H9 (cell line): Measurements from ENCODE around the gene FAM43A. TPM values are rescaled to one million over a fixed set of nuclear protein-coding genes. Genes with fewer than 3 reads are reported as not detected.

Source experiments
- DNase-seq: peaks from one replicate; pipeline ENCODE4 v3.0.0-alpha.2; 2017
- H2AFZ ChIP-seq: one replicate; pipeline ENCODE4 v1.6.1; 2013; ENCODE audit warnings: mild to moderate bottlenecking, low read length, control low read depth, moderate library complexity
- H2AK5ac ChIP-seq: 2 replicates; pipeline ENCODE4 v1.6.1; 2013; ENCODE audit warnings: low read length, control low read depth, mixed read lengths; ENCODE audit not compliant: insufficient read length
- H2BK120ac ChIP-seq: one replicate; pipeline ENCODE4 v1.6.1; 2013; ENCODE audit warnings: low read depth, mild to moderate bottlenecking, low read length, control low read depth, inconsistent platforms; ENCODE audit not compliant: poor library complexity, severe bottlenecking
- H2BK12ac ChIP-seq: 2 replicates; pipeline ENCODE4 v1.6.1; 2013; ENCODE audit warnings: low read length, control low read depth, mixed read lengths, low read depth; ENCODE audit not compliant: insufficient read length
- H2BK15ac ChIP-seq: 2 replicates; pipeline ENCODE4 v1.6.1; 2013; ENCODE audit warnings: low read depth, low read length, control low read depth
- H2BK20ac ChIP-seq: one replicate; pipeline ENCODE4 v1.6.1; 2013; ENCODE audit warnings: low read depth, mild to moderate bottlenecking, low read length, control low read depth, inconsistent platforms; ENCODE audit not compliant: poor library complexity, severe bottlenecking
- H2BK5ac ChIP-seq: 2 replicates; pipeline ENCODE4 v1.6.1; 2013; ENCODE audit warnings: low read length, control low read depth, mixed read lengths; ENCODE audit not compliant: insufficient read length
- H3K14ac ChIP-seq: 2 replicates; pipeline ENCODE4 v1.6.1; 2013; ENCODE audit warnings: low read length, control low read depth; ENCODE audit not compliant: insufficient read depth
- H3K18ac ChIP-seq: 2 replicates; pipeline ENCODE4 v1.6.1; 2013; ENCODE audit warnings: low read depth, mild to moderate bottlenecking, mixed read lengths, low read length, control low read depth; ENCODE audit not compliant: insufficient read length
- H3K23ac ChIP-seq: 2 replicates; pipeline ENCODE4 v1.6.1; 2013; ENCODE audit warnings: low read length, control low read depth, mixed read lengths, low read depth; ENCODE audit not compliant: insufficient read length
- H3K23me2 ChIP-seq: 2 replicates; pipeline ENCODE4 v1.6.1; 2013; ENCODE audit warnings: low read depth, mild to moderate bottlenecking, mixed read lengths, low read length, control low read depth; ENCODE audit not compliant: insufficient read length, poor library complexity, severe bottlenecking
- H3K27ac ChIP-seq: 2 replicates; pipeline ENCODE4 v1.5.1; 2013; ENCODE audit warnings: low read length, control low read depth, mixed read lengths, low read depth; ENCODE audit not compliant: insufficient read length
- H3K27me3 ChIP-seq: 2 replicates; pipeline ENCODE4 v1.6.1; 2013; ENCODE audit warnings: low read length, control low read depth, inconsistent platforms; ENCODE audit not compliant: insufficient read depth
- H3K4ac ChIP-seq: 2 replicates; pipeline ENCODE4 v1.6.1; 2013; ENCODE audit warnings: low read depth, mild to moderate bottlenecking, control low read depth, inconsistent platforms, low read length, moderate library complexity
- H3K4me1 ChIP-seq: 2 replicates; pipeline ENCODE4 v1.6.1; 2013; ENCODE audit warnings: low read length, control low read depth, inconsistent platforms; ENCODE audit not compliant: insufficient read depth
- H3K4me2 ChIP-seq: 2 replicates; pipeline ENCODE4 v1.6.1; 2013; ENCODE audit warnings: low read length, control low read depth, mixed read lengths; ENCODE audit not compliant: insufficient read length, insufficient read depth
- H3K56ac ChIP-seq: 2 replicates; pipeline ENCODE4 v1.6.1; 2013; ENCODE audit warnings: low read depth, mild to moderate bottlenecking, mixed read lengths, low read length, control low read depth; ENCODE audit not compliant: insufficient read length
- H3K79me1 ChIP-seq: 2 replicates; pipeline ENCODE4 v1.6.1; 2013; ENCODE audit warnings: low read depth, mild to moderate bottlenecking, moderate library complexity, low read length, control low read depth, inconsistent platforms; ENCODE audit not compliant: insufficient read depth, poor library complexity, severe bottlenecking
- H3K79me2 ChIP-seq: 2 replicates; pipeline ENCODE4 v1.6.1; 2013; ENCODE audit warnings: low read length, control low read depth, inconsistent platforms; ENCODE audit not compliant: insufficient read depth
- H3K9ac ChIP-seq: 2 replicates; pipeline ENCODE4 v1.6.1; 2013; ENCODE audit warnings: low read length, control low read depth, mixed read lengths; ENCODE audit not compliant: insufficient read length; ENCODE audit errors: extremely low read depth
- H3K9me3 ChIP-seq: one replicate; pipeline ENCODE4 v1.6.1; 2013; ENCODE audit warnings: low read depth, low read length, inconsistent platforms; ENCODE audit not compliant: control insufficient read depth
- H3T11ph ChIP-seq: one replicate; pipeline ENCODE4 v1.6.1; 2013; ENCODE audit warnings: mild to moderate bottlenecking, low read length, control low read depth, inconsistent platforms
- H4K20me1 ChIP-seq: one replicate; pipeline ENCODE4 v1.6.1; 2013; ENCODE audit not compliant: control insufficient read depth, insufficient read length, insufficient read depth
- H4K5ac ChIP-seq: 2 replicates; pipeline ENCODE4 v1.6.1; 2013; ENCODE audit warnings: low read depth, mild to moderate bottlenecking, mixed read lengths, low read length, control low read depth; ENCODE audit not compliant: insufficient read length
- H4K8ac ChIP-seq: replicated peaks from 2 replicates; pipeline ENCODE4 v1.6.1; 2013; ENCODE audit warnings: low read length, control low read depth, mixed read lengths, low read depth; ENCODE audit not compliant: insufficient read length
- H4K91ac ChIP-seq: 2 replicates; pipeline ENCODE4 v1.6.1; 2013; ENCODE audit warnings: low read depth, mild to moderate bottlenecking, moderate library complexity, mixed read lengths, low read length, control low read depth; ENCODE audit not compliant: insufficient read length
- H3K27ac Mint-ChIP-seq, 3 experiments: 2 replicates in 2 of 3; 3 replicates in 1 of 3; pipeline ENCODE4 v1.8.0; 2020 to 2021; ENCODE audit warnings: mixed read lengths in 3 of 3, mild to moderate bottlenecking in 1 of 3, moderate library complexity in 1 of 3
- H3K27me3 Mint-ChIP-seq: 2 replicates; pipeline ENCODE4 v1.8.0; 2021; ENCODE audit warnings: low read depth, mild to moderate bottlenecking, moderate library complexity, mixed read lengths
- H3K36me3 Mint-ChIP-seq, 3 experiments: 2 replicates in 2 of 3; 3 replicates in 1 of 3; pipeline ENCODE4 v1.8.0; 2020 to 2021; ENCODE audit warnings: low read depth in 3 of 3, mixed read lengths in 3 of 3; ENCODE audit not compliant: insufficient read depth in 1 of 3
- H3K4me1 Mint-ChIP-seq, 2 experiments: 2 replicates each; pipeline ENCODE4 v1.8.0; 2020; ENCODE audit warnings: mixed read lengths in 2 of 2
- H3K4me3 Mint-ChIP-seq, 2 experiments: 2 replicates in 1 of 2; 3 replicates in 1 of 2; pipeline ENCODE4 v1.8.0; 2020 to 2021; ENCODE audit warnings: mild to moderate bottlenecking in 2 of 2, mixed read lengths in 2 of 2, moderate library complexity in 1 of 2
- H3K9me3 Mint-ChIP-seq, 2 experiments: 2 replicates in 1 of 2; 3 replicates in 1 of 2; pipeline ENCODE4 v1.8.0; 2020; ENCODE audit warnings: mild to moderate bottlenecking in 2 of 2, mixed read lengths in 2 of 2, moderate library complexity in 1 of 2
- WGBS: extraction: QIAGEN DNeasy Blood & Tissue Kit; methylation state at CpG from one replicate; pipeline ENCODE4 v1.1.7; 2013; ENCODE audit warnings: missing lambda C conversion rate, low lambda C conversion rate, mixed read lengths; ENCODE audit not compliant: insufficient read length; ENCODE audit errors: extremely low coverage; 5-methylcytosine and 5-hydroxymethylcytosine counted together
- total RNA-seq: library from RNA; stranded (reverse); gene quantifications from 2 replicates; pipeline ENCODE4 v1.2.1, GENCODE V29; 2021
- TF ChIP-seq, protein P1 (sequence below): fragments of 200-600 bp; sonication (generic); conservative IDR thresholded peaks from 3 replicates; pipeline ENCODE4 v1.8.0; 2021; ENCODE audit warnings: antibody characterized with exemption, mild to moderate bottlenecking

Gene FAM43A
- total RNA-seq, 1 experiment from 2014 or later, result 2.7 TPM

GRCh38 chr3:194638991-194639605 lies 46.6 kb upstream of the FAM43A start:
- Histone ChIP-seq H4K20me1 (no peaks in the 10 kb centered on the region), H3K79me1 (no peaks in the 10 kb centered on the region), H3K56ac (no peak overlapping the region), H2BK120ac (no peak overlapping the region), H3K79me2 (no peaks in the 10 kb centered on the region), H2BK20ac (no peak overlapping the region), H3K27ac (no peak overlapping the region), H2AK5ac (no peak overlapping the region), H4K91ac (no peak overlapping the region), H2BK15ac (no peak overlapping the region), H3T11ph (no peak overlapping the region), H4K8ac (no peak overlapping the region), H3K23ac (no peak overlapping the region), H3K4me2 (no peak overlapping the region), H3K14ac (no peak overlapping the region), H4K5ac (no peak overlapping the region), H3K9ac (no peak overlapping the region), H3K27me3 (no peaks in the 10 kb centered on the region), H2BK12ac (no peak overlapping the region), H2AFZ (no peak overlapping the region), H3K9me3 (no peaks in the 10 kb centered on the region), H3K4ac (no peak overlapping the region), H3K23me2 (no peaks in the 10 kb centered on the region), H3K18ac (no peak overlapping the region), H2BK5ac (no peak overlapping the region), H3K4me1 (no peaks in the 10 kb centered on the region)
- Mint-ChIP-seq H3K27me3 (no peaks in the 10 kb centered on the region), H3K9me3 (no peaks in the 10 kb centered on the region), H3K4me3 (no peak overlapping the region), H3K27ac (peak overlapping the region in 1 of 3 experiments; percentile 88; a peak in 2 of 7 replicates), H3K4me1 (peaks cover 6% of the 10 kb centered on the region in 2 experiments), H3K36me3 (peaks cover 25 to 45% (median 35%) of the 10 kb centered on the region in 3 experiments)
- TF ChIP-seq, protein P1, sequence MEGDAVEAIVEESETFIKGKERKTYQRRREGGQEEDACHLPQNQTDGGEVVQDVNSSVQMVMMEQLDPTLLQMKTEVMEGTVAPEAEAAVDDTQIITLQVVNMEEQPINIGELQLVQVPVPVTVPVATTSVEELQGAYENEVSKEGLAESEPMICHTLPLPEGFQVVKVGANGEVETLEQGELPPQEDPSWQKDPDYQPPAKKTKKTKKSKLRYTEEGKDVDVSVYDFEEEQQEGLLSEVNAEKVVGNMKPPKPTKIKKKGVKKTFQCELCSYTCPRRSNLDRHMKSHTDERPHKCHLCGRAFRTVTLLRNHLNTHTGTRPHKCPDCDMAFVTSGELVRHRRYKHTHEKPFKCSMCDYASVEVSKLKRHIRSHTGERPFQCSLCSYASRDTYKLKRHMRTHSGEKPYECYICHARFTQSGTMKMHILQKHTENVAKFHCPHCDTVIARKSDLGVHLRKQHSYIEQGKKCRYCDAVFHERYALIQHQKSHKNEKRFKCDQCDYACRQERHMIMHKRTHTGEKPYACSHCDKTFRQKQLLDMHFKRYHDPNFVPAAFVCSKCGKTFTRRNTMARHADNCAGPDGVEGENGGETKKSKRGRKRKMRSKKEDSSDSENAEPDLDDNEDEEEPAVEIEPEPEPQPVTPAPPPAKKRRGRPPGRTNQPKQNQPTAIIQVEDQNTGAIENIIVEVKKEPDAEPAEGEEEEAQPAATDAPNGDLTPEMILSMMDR, result no peak
- no CpG with 5 or more reads among the region's 10 CpGs for WGBS
- no peak for DNase-seq
